ENCODE data around the gene OR1A1. TPM values are rescaled to one million over a fixed set of nuclear protein-coding genes. Genes with fewer than 3 reads are reported as not detected.

The OR1A1 gene
- total RNA-seq, 1 experiment from 2014 or later: not detected

DNA sequence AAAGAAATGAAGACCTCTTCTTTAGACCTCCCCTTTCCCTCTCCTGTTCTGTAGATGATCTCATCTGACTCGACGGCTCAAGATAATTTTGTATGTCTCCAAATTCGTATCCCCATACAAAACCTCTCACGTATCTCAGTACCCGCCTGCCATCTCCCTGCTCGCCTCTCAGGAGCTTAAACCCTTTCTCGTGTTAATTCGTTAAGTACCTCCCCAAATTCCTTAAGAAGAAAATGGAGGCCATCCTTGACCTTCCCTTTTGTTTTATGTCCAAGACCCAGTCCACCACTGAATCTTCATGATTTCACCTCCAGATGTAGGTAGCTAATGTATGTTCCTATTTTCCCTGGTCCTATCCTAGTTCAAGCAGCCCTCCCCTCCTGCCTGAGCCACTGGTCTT is 49.1 kb downstream of the OR1A1 start:
- Histone ChIP-seq H3K14ac (ENCODE audit: insufficient read depth, low read length) (no peak overlapping the region), H3T11ph (ENCODE audit: low read length) (no peak overlapping the region), H2BK12ac (ENCODE audit: insufficient read length, low read depth, low read length) (no peak overlapping the region), H2BK120ac (ENCODE audit: low read depth, low read length, poor library complexity, severe bottlenecking) (no peak overlapping the region), H4K8ac (replicated peaks; ENCODE audit: insufficient read length, low read depth, low read length) (no peak overlapping the region), H2BK5ac (ENCODE audit: insufficient read length, low read length) (no peak overlapping the region), H4K5ac (ENCODE audit: insufficient read length, low read depth, low read length) (no peak overlapping the region), H3K23me2 (ENCODE audit: insufficient read length, low read depth, low read length, poor library complexity, severe bottlenecking) (no peaks in the 10 kb centered on the region), H3K4me2 (ENCODE audit: insufficient read depth, insufficient read length, low read length) (no peak overlapping the region), H3K4ac (ENCODE audit: low read depth, low read length) (no peak overlapping the region), H3K79me2 (ENCODE audit: insufficient read depth, low read length) (no peaks in the 10 kb centered on the region), H3K79me1 (ENCODE audit: insufficient read depth, low read depth, low read length, poor library complexity, severe bottlenecking) (no peaks in the 10 kb centered on the region), H2AFZ (ENCODE audit: low read length) (no peak overlapping the region), H3K56ac (ENCODE audit: insufficient read length, low read depth, low read length) (no peak overlapping the region), H3K9ac (ENCODE audit: extremely low read depth, insufficient read length, low read length) (no peak overlapping the region), H3K27ac (ENCODE audit: insufficient read length, low read depth, low read length) (no peak overlapping the region), H3K23ac (ENCODE audit: insufficient read length, low read depth, low read length) (no peak overlapping the region), H4K20me1 (ENCODE audit: control insufficient read depth, insufficient read depth, insufficient read length) (no peaks in the 10 kb centered on the region), H4K91ac (ENCODE audit: insufficient read length, low read depth, low read length) (no peak overlapping the region), H2BK20ac (ENCODE audit: low read depth, low read length, poor library complexity, severe bottlenecking) (no peak overlapping the region), H3K18ac (ENCODE audit: insufficient read length, low read depth, low read length) (no peak overlapping the region), H2BK15ac (ENCODE audit: low read depth, low read length) (no peak overlapping the region), H3K9me3 (ENCODE audit: control insufficient read depth, low read depth, low read length) (peaks cover 51% of the 10 kb centered on the region), H2AK5ac (ENCODE audit: insufficient read length, low read length) (no peak overlapping the region), H3K4me1 (ENCODE audit: insufficient read depth, low read length) (no peaks in the 10 kb centered on the region), H3K27me3 (ENCODE audit: insufficient read depth, low read length) (no peaks in the 10 kb centered on the region)
- H3K27me3 Mint-ChIP-seq (ENCODE audit: low read depth): peaks cover 5% of the 10 kb centered on the region
- no peaks in the 10 kb centered on the region for H3K4me1 Mint-ChIP-seq
- no peak overlapping the region; a peak in 1 of 7 replicates for H3K27ac Mint-ChIP-seq
- TF ChIP-seq, protein P1, sequence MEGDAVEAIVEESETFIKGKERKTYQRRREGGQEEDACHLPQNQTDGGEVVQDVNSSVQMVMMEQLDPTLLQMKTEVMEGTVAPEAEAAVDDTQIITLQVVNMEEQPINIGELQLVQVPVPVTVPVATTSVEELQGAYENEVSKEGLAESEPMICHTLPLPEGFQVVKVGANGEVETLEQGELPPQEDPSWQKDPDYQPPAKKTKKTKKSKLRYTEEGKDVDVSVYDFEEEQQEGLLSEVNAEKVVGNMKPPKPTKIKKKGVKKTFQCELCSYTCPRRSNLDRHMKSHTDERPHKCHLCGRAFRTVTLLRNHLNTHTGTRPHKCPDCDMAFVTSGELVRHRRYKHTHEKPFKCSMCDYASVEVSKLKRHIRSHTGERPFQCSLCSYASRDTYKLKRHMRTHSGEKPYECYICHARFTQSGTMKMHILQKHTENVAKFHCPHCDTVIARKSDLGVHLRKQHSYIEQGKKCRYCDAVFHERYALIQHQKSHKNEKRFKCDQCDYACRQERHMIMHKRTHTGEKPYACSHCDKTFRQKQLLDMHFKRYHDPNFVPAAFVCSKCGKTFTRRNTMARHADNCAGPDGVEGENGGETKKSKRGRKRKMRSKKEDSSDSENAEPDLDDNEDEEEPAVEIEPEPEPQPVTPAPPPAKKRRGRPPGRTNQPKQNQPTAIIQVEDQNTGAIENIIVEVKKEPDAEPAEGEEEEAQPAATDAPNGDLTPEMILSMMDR (conservative IDR thresholded peaks at IDR 0.05): no peak
- peaks cover 73 to 81% of the 10 kb centered on the region in 2 experiments for H3K9me3 Mint-ChIP-seq
- H3K4me3 Mint-ChIP-seq: no peak overlapping the region
- WGBS (ENCODE audit: extremely low coverage, insufficient read length, low lambda C conversion rate): no CpG with 5 or more reads among the region's 8 CpGs
- H3K36me3 Mint-ChIP-seq (ENCODE audit: insufficient read depth in 1 of 3, low read depth in 3 of 3): peaks cover 10 to 43% (median 17%) of the 10 kb centered on the region in 3 experiments; a peak in 6 of 7 replicates
- DNase-seq: no peak
